HEK293 (cell line): ENCODE data around the gene DOK3.

ENCODE experiments used
- CTCF ChIA-PET: fragments of 350-600 bp; formaldehyde crosslinking; extraction: SDS; loops from one replicate; lab custom pipeline; 2021; ENCODE audit warnings: antibody characterized with exemption; lab: Yijun Ruan, JAX
- POLR2A ChIA-PET: fragments of 300-600 bp; formaldehyde crosslinking; extraction: SDS; loops from one replicate; lab custom pipeline; 2020; ENCODE audit warnings: antibody characterized with exemption, inconsistent platforms; lab: Yijun Ruan, JAX
- H3K27ac ChIP-seq: fragments of 200-500 bp; sonication (Bioruptor generic); 2 replicates; pipeline ENCODE4 v1.5.1; 2014; ENCODE audit warnings: low read depth, low read length, control low read depth, inconsistent platforms; ENCODE audit errors: extremely low read depth
- H3K36me3 ChIP-seq, 2 experiments: fragments of 200-500 bp in 1 of 2; sonication (Bioruptor generic) in 1 of 2; 1 replicate in 1 of 2; 2 replicates in 1 of 2; pipeline ENCODE4 v1.5.1; 2014 to 2017; ENCODE audit warnings: inconsistent platforms in 2 of 2, low read length in 2 of 2; ENCODE audit not compliant: control insufficient read depth in 2 of 2, insufficient read depth in 1 of 2
- H3K4me1 ChIP-seq: fragments of 200-500 bp; sonication (Bioruptor generic); 2 replicates; pipeline ENCODE4 v1.5.1; 2014; ENCODE audit warnings: mild to moderate bottlenecking, low read length, inconsistent platforms; ENCODE audit not compliant: control insufficient read depth, insufficient read depth
- H3K4me3 ChIP-seq: 2 replicates; pipeline ENCODE4 v1.5.1; 2011; ENCODE audit warnings: low read depth, mild to moderate bottlenecking, control low read depth, low read length, moderate library complexity
- H3K9me3 ChIP-seq: fragments of 200-500 bp; sonication (Bioruptor generic); 2 replicates; pipeline ENCODE4 v1.5.1; 2014; ENCODE audit warnings: low read depth, low read length, inconsistent platforms; ENCODE audit not compliant: control insufficient read depth, insufficient read depth
- BCL6B ChIP-seq: fragments of 450-650 bp; formaldehyde crosslinking; IDR thresholded peaks from 2 replicates; pipeline ENCODE4 v1.5.1; 2017; ENCODE audit warnings: missing biosample characterization, missing genetic modification characterization
- HIC1 ChIP-seq: fragments of 450-650 bp; formaldehyde crosslinking; IDR thresholded peaks from 2 replicates; pipeline ENCODE4 v1.5.1; 2016; ENCODE audit warnings: missing biosample characterization, missing genetic modification characterization
- PRDM10 ChIP-seq: fragments of 450-650 bp; formaldehyde crosslinking; IDR thresholded peaks from 2 replicates; pipeline ENCODE4 v1.5.1; 2016; ENCODE audit warnings: missing biosample characterization, missing genetic modification characterization
- REST ChIP-seq: fragments of 450-650 bp; formaldehyde crosslinking; IDR thresholded peaks from 2 replicates; pipeline ENCODE4 v1.5.1; 2016; ENCODE audit warnings: missing biosample characterization, missing genetic modification characterization
- ZBTB26 ChIP-seq: fragments of 450-650 bp; formaldehyde crosslinking; optimal IDR thresholded peaks from 2 replicates; pipeline ENCODE3; 2016; ENCODE audit warnings: missing biosample characterization, mild to moderate bottlenecking, missing genetic modification characterization
- ZNF175 ChIP-seq: fragments of 450-650 bp; formaldehyde crosslinking; IDR thresholded peaks from 2 replicates; pipeline ENCODE4 v1.5.1; 2016; ENCODE audit warnings: missing biosample characterization, missing genetic modification characterization
- ZNF280D ChIP-seq: fragments of 450-650 bp; formaldehyde crosslinking; IDR thresholded peaks from 2 replicates; pipeline ENCODE4 v1.5.1; 2016; ENCODE audit warnings: missing biosample characterization, missing genetic modification characterization
- ZNF394 ChIP-seq: fragments of 450-650 bp; formaldehyde crosslinking; IDR thresholded peaks from 2 replicates; pipeline ENCODE4 v1.5.1; 2016; ENCODE audit warnings: missing biosample characterization, missing genetic modification characterization, mild to moderate bottlenecking, moderate library complexity, borderline replicate concordance
- ZNF473 ChIP-seq: fragments of 450-650 bp; formaldehyde crosslinking; IDR thresholded peaks from 2 replicates; pipeline ENCODE4 v1.5.1; 2017; ENCODE audit warnings: missing biosample characterization, missing genetic modification characterization
- ZNF514 ChIP-seq: fragments of 450-650 bp; formaldehyde crosslinking; IDR thresholded peaks from 2 replicates; pipeline ENCODE4 v1.5.1; 2016; ENCODE audit warnings: missing biosample characterization, missing genetic modification characterization
- ZNF544 ChIP-seq: fragments of 450-650 bp; formaldehyde crosslinking; IDR thresholded peaks from 2 replicates; pipeline ENCODE4 v1.5.0; 2017; ENCODE audit warnings: missing biosample characterization, missing genetic modification characterization
- ZNF660 ChIP-seq: fragments of 450-650 bp; IDR thresholded peaks from 2 replicates; pipeline ENCODE4 v1.5.1; 2018; ENCODE audit warnings: missing biosample characterization, mild to moderate bottlenecking, missing genetic modification characterization
- ZNF670 ChIP-seq: fragments of 450-650 bp; formaldehyde crosslinking; IDR thresholded peaks from 2 replicates; pipeline ENCODE4 v1.5.1; 2016; ENCODE audit warnings: missing biosample characterization, missing genetic modification characterization, low read depth
- ZNF677 ChIP-seq: fragments of 450-650 bp; IDR thresholded peaks from 2 replicates; pipeline ENCODE4 v1.5.0; 2018; ENCODE audit warnings: missing biosample characterization, mild to moderate bottlenecking, missing genetic modification characterization, moderate library complexity
- ZNF692 ChIP-seq: fragments of 450-650 bp; formaldehyde crosslinking; IDR thresholded peaks from 2 replicates; pipeline ENCODE4 v1.5.1; 2016; ENCODE audit warnings: missing biosample characterization, missing genetic modification characterization

The DOK3 gene

GRCh38 chr5:177524539-177524900, 14.9 kb upstream of the DOK3 start:
- Histone ChIP-seq H3K4me3 (no peak overlapping the region), H3K9me3 (no peaks in the 10 kb centered on the region)
- POLR2A ChIA-PET: interaction anchor here (0.9 to 1.3 kb wide), 2 partner anchors 21 to 27 kb away, joined by 3 to 4 read pairs; partner anchors contain the start of gene PDLIM7
- TF ChIP-seq HIC1 (tag by site-specific recombination) (no peak), ZNF473 (tag by site-specific recombination) (no peak), ZNF175 (no peak), ZNF514 (tag by site-specific recombination) (no peak), ZBTB26 (tag by site-specific recombination) (no peak), ZNF692 (no peak), ZNF677 (tag by site-specific recombination) (no peak), PRDM10 (no peak), REST (tag by site-specific recombination) (no peak), ZNF394 (no peak), ZNF544 (tag by site-specific recombination) (no peak), ZNF660 (no peak), ZNF280D (tag by site-specific recombination) (no peak), BCL6B (tag by site-specific recombination) (no peak), ZNF670 (no peak)
- TF ChIP-seq, all 188 proteins: peak for 0
- H3K27ac ChIP-seq: no peak overlapping the region
- CTCF ChIA-PET: interaction anchor here (0.6 kb wide), 1 partner anchor 9 kb away, joined by 3 read pairs; no protein-coding TSS in a partner anchor
- peaks cover 8 to 90% of the 10 kb centered on the region in 2 experiments; a peak in 2 of 3 replicates for H3K36me3 ChIP-seq
- H3K4me1 ChIP-seq: no peaks in the 10 kb centered on the region
